Measurements from ENCODE around the gene DDX39B. TPM values are rescaled to one million over a fixed set of nuclear protein-coding genes. Genes with fewer than 3 reads are reported as not detected.

Gene DDX39B
- total RNA-seq, 1 donor from 2014 or later: 294 TPM

- H3K27me3 Mint-ChIP-seq (ENCODE audit: low read depth, unreplicated experiment): no peaks in the 10 kb centered on the region
- Histone ChIP-seq H3K4me2 (ENCODE audit: low read length) (peak within 1 kb of the TSS; percentile 95), H3K9ac (ENCODE audit: low read length) (peak within 1 kb of the TSS; percentile 87), H3K79me2 (ENCODE audit: insufficient read depth, low read length) (peaks cover 13% of the 10 kb centered on the region), H3K4me3 (ENCODE audit: insufficient read depth, low read depth, low read length) (peak within 1 kb of the TSS; percentile 59), H3K36me3 (ENCODE audit: insufficient read depth, low read length) (peaks cover 6% of the 10 kb centered on the region), H2AFZ (ENCODE audit: low read depth, low read length) (peak within 1 kb of the TSS; percentile 66), H3K4me1 (ENCODE audit: insufficient read depth, low read length) (peaks cover 26% of the 10 kb centered on the region), H3K27me3 (ENCODE audit: insufficient read depth, low read length) (no peaks in the 10 kb centered on the region), H3K27ac (ENCODE audit: low read depth, low read length) (peak within 1 kb of the TSS; percentile 78), H3K9me3 (ENCODE audit: insufficient read depth, low read depth, low read length) (no peaks in the 10 kb centered on the region), H4K20me1 (ENCODE audit: insufficient read depth, low read length) (no peaks in the 10 kb centered on the region)
- DNase-seq (ENCODE audit: low read depth) (peak; percentile 96), FAIRE-seq (no peak)
- H3K27ac Mint-ChIP-seq (ENCODE audit: unreplicated experiment): peak within 1 kb of the TSS; percentile 87
- peak within 1 kb of the TSS; percentile 94 for H3K4me3 Mint-ChIP-seq (ENCODE audit: unreplicated experiment)
- no peaks in the 10 kb centered on the region for H3K9me3 Mint-ChIP-seq (ENCODE audit: unreplicated experiment)
- TF ChIP-seq CTCF (IDR thresholded peaks at IDR 0.05; ENCODE audit: insufficient read depth, low read depth, low read length): no peak
- TF ChIP-seq EZH2 (IDR thresholded peaks at IDR 0.05; ENCODE audit: insufficient read depth, low read length): no peak
- peaks cover 9% of the 10 kb centered on the region for H3K36me3 Mint-ChIP-seq (ENCODE audit: low read depth, unreplicated experiment)
- H3K4me1 Mint-ChIP-seq (ENCODE audit: low read depth, unreplicated experiment): peaks cover 19% of the 10 kb centered on the region
Observed at GRCh38 chr6:31546958-31547726, 5.3 kb upstream of the DDX39B start, which contains the start of gene NFKBIL1. NFKBIL1 (plus strand) TSS chr6:31547608; CDS start chr6:31547695, 87 bp downstream.

- peaks cover 17% of the 10 kb centered on the region for H3K79me2 ChIP-seq (ENCODE audit: insufficient read depth, low read length)
- H3K27ac Mint-ChIP-seq (ENCODE audit: unreplicated experiment): peak within 1 kb of the TSS; percentile 87
Observed at GRCh38 chr6:31546339-31546957, 4.6 kb upstream of the DDX39B start, which contains the start of gene ATP6V1G2. ATP6V1G2 (minus strand) TSS chr6:31546608; CDS start chr6:31546559, 49 bp downstream.

More at GRCh38 chr6:31546339-31546957, 4.6 kb upstream of the DDX39B start, which contains the start of gene ATP6V1G2:
- H3K36me3 Mint-ChIP-seq (ENCODE audit: low read depth, unreplicated experiment): peaks cover 9% of the 10 kb centered on the region
- Histone ChIP-seq H3K36me3 (ENCODE audit: insufficient read depth, low read length) (peaks cover 6% of the 10 kb centered on the region), H2AFZ (ENCODE audit: low read depth, low read length) (peak within 1 kb of the TSS; percentile 66), H4K20me1 (ENCODE audit: insufficient read depth, low read length) (no peaks in the 10 kb centered on the region), H3K9ac (ENCODE audit: low read length) (peak within 1 kb of the TSS; percentile 87), H3K4me2 (ENCODE audit: low read length) (peak within 1 kb of the TSS; percentile 95), H3K27me3 (ENCODE audit: insufficient read depth, low read length) (no peaks in the 10 kb centered on the region), H3K4me3 (ENCODE audit: insufficient read depth, low read depth, low read length) (peak within 1 kb of the TSS; percentile 59), H3K4me1 (ENCODE audit: insufficient read depth, low read length) (peaks cover 27% of the 10 kb centered on the region), H3K9me3 (ENCODE audit: insufficient read depth, low read depth, low read length) (no peaks in the 10 kb centered on the region), H3K27ac (ENCODE audit: low read depth, low read length) (peak within 1 kb of the TSS; percentile 78)
- FAIRE-seq (no peak), DNase-seq (ENCODE audit: low read depth) (peak; percentile 81)
- H3K4me1 Mint-ChIP-seq (ENCODE audit: low read depth, unreplicated experiment): peaks cover 19% of the 10 kb centered on the region
- H3K27me3 Mint-ChIP-seq (ENCODE audit: low read depth, unreplicated experiment): no peaks in the 10 kb centered on the region
- peak within 1 kb of the TSS; percentile 94 for H3K4me3 Mint-ChIP-seq (ENCODE audit: unreplicated experiment)
- H3K9me3 Mint-ChIP-seq (ENCODE audit: unreplicated experiment): no peaks in the 10 kb centered on the region
- TF ChIP-seq EZH2 (IDR thresholded peaks at IDR 0.05; ENCODE audit: insufficient read depth, low read length) (no peak), CTCF (IDR thresholded peaks at IDR 0.05; ENCODE audit: insufficient read depth, low read depth, low read length) (peak; percentile 97)

Measured in astrocyte (in vitro differentiated cells and primary cell).